Daoy (cell line): ENCODE data around the gene TAS2R41. TPM values are rescaled to one million over a fixed set of nuclear protein-coding genes. Genes with fewer than 3 reads are reported as not detected.
"Not testable (repeated sequence)": the region's sequence is repeated elsewhere in the genome, so short reads cannot be mapped to it uniquely, and the experiment has no call there.

Experiments
- DNase-seq: peaks from one replicate; pipeline ENCODE4 v3.0.0-alpha.2; 2015; ENCODE audit warnings: low read depth
- total RNA-seq: library from RNA; depleted of rRNA; stranded (reverse); fragments of >200 nt; shearing (Covaris generic); gene quantifications from 2 replicates; pipeline ENCODE4 v1.2.3, GENCODE V29; 2014; rRNA removed

The TAS2R41 gene
- total RNA-seq, 1 experiment from 2014 or later, result not detected

DNA sequence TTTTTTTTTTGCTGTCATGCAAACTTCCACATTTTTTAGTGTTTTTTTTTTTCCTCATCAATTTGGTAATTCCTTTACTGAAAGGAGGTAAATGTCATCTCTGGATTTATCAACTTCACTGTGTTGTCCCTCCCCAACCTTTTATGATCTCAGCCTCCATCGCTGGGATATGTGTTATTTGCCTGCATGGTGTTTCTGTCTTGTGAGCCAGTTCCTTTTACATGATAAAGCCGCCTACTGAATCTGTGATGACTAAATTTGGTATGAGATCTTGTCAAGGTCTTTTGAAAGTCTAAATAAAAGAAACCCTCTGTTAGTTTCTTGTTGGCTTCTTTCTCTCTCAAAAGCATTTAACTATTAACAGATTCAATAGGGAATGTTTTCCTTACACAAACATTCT is 39.3 kb downstream of the TAS2R41 start:
- no peak for DNase-seq

GRCh38 chr7:143518521-143518920 is 40.8 kb downstream of the TAS2R41 start:
- peak; percentile 64 for DNase-seq

DNA sequence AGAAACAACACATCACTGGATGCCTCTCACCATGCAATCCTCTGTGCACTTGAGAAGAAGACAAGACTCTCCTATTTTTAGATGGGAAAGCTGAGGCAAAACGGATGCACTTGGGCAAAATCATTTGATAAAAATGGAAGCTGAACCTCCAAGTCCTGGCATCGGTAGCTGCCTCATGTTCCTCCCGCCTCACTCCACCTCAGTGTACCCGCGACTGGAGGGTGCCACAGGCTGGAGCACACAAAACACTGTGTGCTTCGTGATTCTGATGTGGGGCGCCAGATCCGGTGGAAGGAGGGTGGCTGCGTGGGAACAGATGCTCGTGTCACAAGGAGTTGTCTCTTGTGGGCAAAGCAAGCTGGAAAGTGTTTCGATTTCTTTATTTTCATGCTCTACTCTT is 41.3 kb downstream of the TAS2R41 start:
- no peak for DNase-seq

DNA sequence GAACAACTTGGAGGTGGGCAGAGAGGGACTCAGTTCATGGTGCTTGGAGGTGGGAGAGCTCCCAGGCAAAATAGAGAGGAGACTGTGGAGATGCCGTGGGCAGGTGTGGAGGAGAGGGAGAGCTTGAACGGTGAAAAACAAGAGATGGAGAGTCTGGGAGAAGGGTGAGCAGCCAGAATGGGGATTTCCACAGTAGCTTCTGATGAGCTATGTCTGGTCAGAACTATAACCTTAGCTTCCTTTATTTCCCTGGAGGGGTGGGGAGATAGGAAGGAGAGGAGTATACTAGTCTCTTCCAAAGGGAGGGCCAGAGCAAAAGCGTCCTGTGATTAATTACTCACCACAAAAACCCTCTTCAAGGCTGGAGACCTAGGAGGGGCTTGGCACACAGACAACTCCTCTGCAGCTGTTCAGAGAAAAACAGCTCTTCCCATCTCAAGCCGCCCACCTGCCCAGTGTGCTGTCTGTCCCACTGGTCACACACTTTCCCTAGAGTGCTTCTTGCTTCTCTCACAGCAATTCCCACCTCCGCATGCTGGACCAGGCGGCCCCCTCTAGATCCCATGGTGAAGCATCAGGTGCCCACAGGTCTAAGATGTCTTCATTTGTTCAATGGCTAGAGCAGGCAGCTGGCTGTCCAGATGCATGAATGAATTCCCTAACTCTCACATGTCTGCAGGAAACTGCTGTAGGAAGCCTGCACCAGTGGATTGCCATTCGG is 41.9 kb downstream of the TAS2R41 start:
- DNase-seq, result peak; percentile 72

DNA sequence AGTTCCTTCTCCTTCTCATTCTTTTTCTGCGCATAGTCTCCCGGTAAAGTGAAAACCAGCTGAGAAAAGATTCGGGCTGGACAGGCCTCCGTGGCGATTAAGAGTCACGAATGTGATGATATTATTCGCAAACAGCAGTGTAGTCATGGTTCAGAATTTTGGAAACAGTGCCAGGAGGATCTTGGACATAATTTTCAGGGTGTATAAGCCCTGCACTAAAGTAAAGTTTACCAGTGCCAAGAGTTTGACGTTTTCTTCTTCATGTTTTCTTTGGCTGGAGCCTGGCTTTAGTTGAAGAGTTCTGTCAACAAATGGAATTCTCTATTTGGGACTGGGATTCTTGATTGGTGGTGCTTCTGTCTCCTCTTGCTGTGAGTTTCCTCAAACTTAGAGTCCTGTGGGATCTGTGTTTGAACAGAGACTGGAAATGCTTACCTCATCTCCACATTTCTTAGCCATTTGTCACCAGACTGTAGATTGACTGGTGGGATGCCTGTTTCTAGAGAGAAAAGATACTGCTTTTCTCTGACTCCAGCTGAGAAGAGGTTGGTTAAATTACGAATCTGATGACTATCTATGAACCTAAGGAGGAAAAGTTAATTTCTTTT is 44.7 kb downstream of the TAS2R41 start:
- DNase-seq, result not testable (repeated sequence)

Other genes starting within 250 kb of the TAS2R41 start
- gene GSTK1, start 214.4 kb upstream of the TAS2R41 start, total RNA-seq, result 90.7 and 95.8 TPM in 2 replicates
- not detected in 2 replicates for gene TMEM139, start 192.9 kb upstream of the TAS2R41 start, total RNA-seq
- gene CASP2, start 189.5 kb upstream of the TAS2R41 start, total RNA-seq, result 16.0 and 21.4 TPM in 2 replicates
- gene CLCN1, start 161.8 kb upstream of the TAS2R41 start, total RNA-seq, result 0.23 TPM in 1 of 2 replicates, not detected in the other
- 2.2 and 4.0 TPM in 2 replicates for gene FAM131B, start 115.2 kb upstream of the TAS2R41 start, total RNA-seq
- 121 and 128 TPM in 2 replicates for gene ZYX, start 96.5 kb upstream of the TAS2R41 start, total RNA-seq
- 0.09 TPM in 1 of 2 replicates, not detected in the other for gene EPHA1, start 69.0 kb upstream of the TAS2R41 start, total RNA-seq
- gene TAS2R60, start 34.4 kb upstream of the TAS2R41 start, total RNA-seq, result not detected in 2 replicates
- 0.65 TPM in 1 of 2 replicates, not detected in the other for gene CTAGE15, start 93.9 kb downstream of the TAS2R41 start, total RNA-seq
- 0.42 and 1.3 TPM in 2 replicates for gene TCAF2, start 143.1 kb downstream of the TAS2R41 start, total RNA-seq